BLaER1 treated with 17β-estradiol and CSF1 and Interleukin-3, amounts not matched to agents 10 nM and 100 nM (cell line): ENCODE data around the gene NOS1.
"Not testable (repeated sequence)": the region's sequence is repeated elsewhere in the genome, so short reads cannot be mapped to it uniquely, and the experiment has no call there.

Experiments
- H3K27ac ChIP-seq, 11 experiments: shearing (Covaris generic); formaldehyde crosslinking; 2 replicates each; pipeline ENCODE4 v1.8.1; 2022
- H3K27me3 ChIP-seq, 11 experiments: shearing (Covaris generic); formaldehyde crosslinking; 2 replicates each; pipeline ENCODE4 v1.8.1; 2022
- H3K36me3 ChIP-seq, 11 experiments: shearing (Covaris generic); formaldehyde crosslinking; 2 replicates each; pipeline ENCODE4 v1.8.1; 2022
- H3K4me1 ChIP-seq, 10 experiments: shearing (Covaris generic); formaldehyde crosslinking; 2 replicates each; pipeline ENCODE4 v1.8.1; 2022
- H3K4me2 ChIP-seq, 11 experiments: shearing (Covaris generic); formaldehyde crosslinking; 2 replicates each; pipeline ENCODE4 v1.8.1; 2022
- H3K4me3 ChIP-seq, 10 experiments: shearing (Covaris generic); formaldehyde crosslinking; 2 replicates each; pipeline ENCODE4 v1.8.1; 2022
- H3K9ac ChIP-seq, 11 experiments: shearing (Covaris generic); formaldehyde crosslinking; 2 replicates each; pipeline ENCODE4 v1.8.1; 2022
- H3K9me3 ChIP-seq, 11 experiments: shearing (Covaris generic); formaldehyde crosslinking; replicated peaks in 1 of 11; 2 replicates each; pipeline ENCODE4 v1.8.1; 2022
- H4K20me1 ChIP-seq, 11 experiments: shearing (Covaris generic); formaldehyde crosslinking; 2 replicates each; pipeline ENCODE4 v1.8.1; 2022
- Cebpa-rat ChIP-seq, 11 experiments: shearing (Covaris generic); IDR thresholded peaks; 2 replicates each; pipeline ENCODE4 v1.8.1; 2022

The NOS1 gene

GRCh38 chr12:117189725-117190209 lies 171.7 kb downstream of the NOS1 start:
- H3K27ac ChIP-seq = peak overlapping the region; percentile 78 to 90 (median 84)
- peak overlapping the region; percentile 86 to 93 (median 90) for H3K9ac ChIP-seq
- H3K4me2 ChIP-seq = peak overlapping the region; percentile 77 to 94 (median 89)
- H4K20me1 ChIP-seq = peaks cover 0 to 33% (median 16%) of the 10 kb centered on the region in 11 experiments; a peak in 15 of 22 replicates
- H3K36me3 ChIP-seq = peaks cover 22 to 43% (median 37%) of the 10 kb centered on the region in 11 experiments
- H3K9me3 ChIP-seq = peaks cover 1 to 13% (median 7%) of the 10 kb centered on the region in 11 experiments; a peak in 12 of 22 replicates
- peak overlapping the region; percentile 84 to 96 (median 91) for H3K4me3 ChIP-seq
- peaks cover 13 to 20% (median 16%) of the 10 kb centered on the region in 10 experiments for H3K4me1 ChIP-seq
- no peaks in the 10 kb centered on the region for H3K27me3 ChIP-seq
- TF ChIP-seq Cebpa-rat (IDR thresholded peaks at IDR 0.05) = no peak

- H4K20me1 ChIP-seq = peaks cover 0 to 33% (median 16%) of the 10 kb centered on the region in 11 experiments; a peak in 15 of 22 replicates
- peak overlapping the region; percentile 84 to 96 (median 91) for H3K4me3 ChIP-seq
- peaks cover 13 to 20% (median 16%) of the 10 kb centered on the region in 10 experiments for H3K4me1 ChIP-seq
- H3K4me2 ChIP-seq = peak overlapping the region; percentile 77 to 94 (median 89)
- H3K9ac ChIP-seq = peak overlapping the region; percentile 86 to 93 (median 90)
- H3K9me3 ChIP-seq = peaks cover 5 to 19% (median 10%) of the 10 kb centered on the region in 11 experiments; a peak in 15 of 22 replicates
- H3K27me3 ChIP-seq = no peaks in the 10 kb centered on the region
- TF ChIP-seq Cebpa-rat (IDR thresholded peaks at IDR 0.05) = no peak
- H3K27ac ChIP-seq = peak overlapping the region in 10 of 11 experiments; percentile 78 to 90 (median 86); a peak in 20 of 22 replicates
- peaks cover 28 to 49% (median 44%) of the 10 kb centered on the region in 11 experiments for H3K36me3 ChIP-seq
Observed at GRCh38 chr12:117188961-117189724, 172.3 kb downstream of the NOS1 start.

- Histone ChIP-seq H3K9me3 (peaks cover 5 to 23% (median 19%) of the 10 kb centered on the region in 11 experiments; a peak in 21 of 22 replicates), H3K27me3 (no peaks in the 10 kb centered on the region), H3K36me3 (peaks cover 38 to 59% (median 53%) of the 10 kb centered on the region in 11 experiments), H3K4me3 (no peak overlapping the region), H3K27ac (no peak overlapping the region), H4K20me1 (peaks cover 0 to 33% (median 16%) of the 10 kb centered on the region in 11 experiments; a peak in 15 of 22 replicates), H3K9ac (no peak overlapping the region), H3K4me2 (peak overlapping the region in 9 of 11 experiments; percentile 6 to 94 (median 88); a peak in 14 of 22 replicates), H3K4me1 (peaks cover 13 to 20% (median 16%) of the 10 kb centered on the region in 10 experiments)
- 0 out of 22 replicates have a peak, but pooled peaks of 1 of the 11 experiments have one; percentile 8 for TF ChIP-seq Cebpa-rat (IDR thresholded peaks at IDR 0.05)
Observed at GRCh38 chr12:117188121-117188665, 173.2 kb downstream of the NOS1 start.

- Histone ChIP-seq H3K9ac (no peak overlapping the region), H3K4me2 (no peak overlapping the region), H4K20me1 (peaks cover 0 to 33% (median 16%) of the 10 kb centered on the region in 11 experiments; a peak in 15 of 22 replicates), H3K27ac (no peak overlapping the region), H3K9me3 (peaks cover 13 to 31% (median 27%) of the 10 kb centered on the region in 11 experiments), H3K4me3 (no peak overlapping the region), H3K36me3 (peaks cover 46 to 67% (median 61%) of the 10 kb centered on the region in 11 experiments), H3K27me3 (no peaks in the 10 kb centered on the region), H3K4me1 (peaks cover 13 to 20% (median 16%) of the 10 kb centered on the region in 10 experiments)
- TF ChIP-seq Cebpa-rat (IDR thresholded peaks at IDR 0.05) = no peak
Observed at GRCh38 chr12:117187421-117187820, 174.0 kb downstream of the NOS1 start.

- peak in 1 of 11 experiments; percentile 47; a peak in 1 of 22 replicates for TF ChIP-seq Cebpa-rat (IDR thresholded peaks at IDR 0.05)
- 0 out of 20 replicates have a peak overlapping the region, but pooled peaks of 1 of the 10 experiments have one; percentile 19 for H3K4me3 ChIP-seq
- no peak overlapping the region for H3K4me2 ChIP-seq
- peaks cover 31 to 50% (median 44%) of the 10 kb centered on the region in 11 experiments for H3K9me3 ChIP-seq
- H3K27me3 ChIP-seq = no peaks in the 10 kb centered on the region
- H3K9ac ChIP-seq = no peak overlapping the region
- peaks cover 0 to 25% (median 6%) of the 10 kb centered on the region in 11 experiments; a peak in 8 of 22 replicates for H4K20me1 ChIP-seq
- no peaks in the 10 kb centered on the region for H3K4me1 ChIP-seq
- H3K27ac ChIP-seq = no peak overlapping the region
- peaks cover 89 to 100% (median 99%) of the 10 kb centered on the region in 11 experiments for H3K36me3 ChIP-seq
Observed at GRCh38 chr12:117182866-117183265, 178.6 kb downstream of the NOS1 start.

- H3K4me3 ChIP-seq, H3K27ac ChIP-seq, H3K27me3 ChIP-seq, H3K4me1 ChIP-seq, H3K9ac ChIP-seq, H3K4me2 ChIP-seq: not testable (repeated sequence)
- Histone ChIP-seq H3K36me3 (peaks cover 96 to 100% (median 99%) of the 10 kb centered on the region in 11 experiments), H3K9me3 (peaks cover 31 to 50% (median 44%) of the 10 kb centered on the region in 11 experiments), H4K20me1 (peaks cover 0 to 18% (median 6%) of the 10 kb centered on the region in 11 experiments; a peak in 7 of 22 replicates)
Observed at GRCh38 chr12:117181468-117181843, 180.0 kb downstream of the NOS1 start.

- H3K4me1 ChIP-seq = no peaks in the 10 kb centered on the region
- H3K36me3 ChIP-seq = peaks cover 96 to 100% (median 99%) of the 10 kb centered on the region in 11 experiments
- H3K4me2 ChIP-seq = no peak overlapping the region
- H3K9me3 ChIP-seq = peaks cover 31 to 50% (median 44%) of the 10 kb centered on the region in 11 experiments
- no peak overlapping the region for H3K9ac ChIP-seq
- no peak overlapping the region for H3K4me3 ChIP-seq
- no peak for TF ChIP-seq Cebpa-rat (IDR thresholded peaks at IDR 0.05)
- peaks cover 0 to 13% (median 6%) of the 10 kb centered on the region in 11 experiments; a peak in 6 of 22 replicates for H4K20me1 ChIP-seq
- H3K27me3 ChIP-seq = no peaks in the 10 kb centered on the region
- no peak overlapping the region for H3K27ac ChIP-seq
Observed at GRCh38 chr12:117180758-117181467, 180.5 kb downstream of the NOS1 start.

- no peaks in the 10 kb centered on the region for H3K27me3 ChIP-seq
- H3K4me3 ChIP-seq = no peak overlapping the region
- peaks cover 29 to 34% (median 32%) of the 10 kb centered on the region in 11 experiments for H3K9me3 ChIP-seq
- H3K4me2 ChIP-seq = no peak overlapping the region
- H3K27ac ChIP-seq = no peak overlapping the region
- TF ChIP-seq Cebpa-rat (IDR thresholded peaks at IDR 0.05) = no peak
- no peaks in the 10 kb centered on the region for H3K4me1 ChIP-seq
- H4K20me1 ChIP-seq = peaks cover 0 to 13% (median 6%) of the 10 kb centered on the region in 11 experiments; a peak in 8 of 22 replicates
- H3K9ac ChIP-seq = no peak overlapping the region
- H3K36me3 ChIP-seq = peaks cover 96 to 100% (median 99%) of the 10 kb centered on the region in 11 experiments
Observed at GRCh38 chr12:117178745-117179144, 182.7 kb downstream of the NOS1 start.
